ENCODE data around the gene LBH.

- TF ChIP-seq SP1 (IDR thresholded peaks at IDR 0.05) (no peak), HDGF (IDR thresholded peaks at IDR 0.05; ENCODE audit: borderline replicate concordance) (no peak), ARNT (IDR thresholded peaks at IDR 0.05) (no peak), FOXM1 (IDR thresholded peaks at IDR 0.05; ENCODE audit: borderline replicate concordance) (no peak), SUZ12 (IDR thresholded peaks at IDR 0.05) (no peak), TARDBP (IDR thresholded peaks at IDR 0.05) (no peak), FOXK2 (IDR thresholded peaks at IDR 0.05) (no peak), BHLHE40 (IDR thresholded peaks at IDR 0.05; ENCODE audit: borderline replicate concordance) (no peak), CTBP1 (IDR thresholded peaks at IDR 0.05; ENCODE audit: borderline replicate concordance) (no peak), NFRKB (IDR thresholded peaks at IDR 0.05) (no peak), L3MBTL2 (conservative IDR thresholded peaks at IDR 0.05) (no peak), FOXA1 (IDR thresholded peaks at IDR 0.05) (no peak), ZNF384 (IDR thresholded peaks at IDR 0.05) (no peak), LEF1 (IDR thresholded peaks at IDR 0.05; ENCODE audit: borderline replicate concordance) (no peak)
These were observed 47.3 kb upstream of the LBH start for GRCh38 chr2:30184035-30184434.

All from HEK293T (cell line).